Endothelial cell (in vitro differentiated cells): ENCODE results near the gene LNP1. TPM values are rescaled to one million over a fixed set of nuclear protein-coding genes. Genes with fewer than 3 reads are reported as not detected.

Experiments used
- DNase-seq: peaks from one replicate; pipeline ENCODE4 v3.0.0; 2021; ENCODE audit warnings: low spot score
- H3K27ac Mint-ChIP-seq: one replicate; pipeline ENCODE4 v1.8.0; 2021; ENCODE audit warnings: mixed read lengths, inconsistent platforms; ENCODE audit not compliant: unreplicated experiment
- H3K27me3 Mint-ChIP-seq: one replicate; pipeline ENCODE4 v1.8.0; 2021; ENCODE audit warnings: mild to moderate bottlenecking, moderate library complexity, mixed read lengths, inconsistent platforms; ENCODE audit not compliant: unreplicated experiment
- H3K36me3 Mint-ChIP-seq: one replicate; pipeline ENCODE4 v1.8.0; 2021; ENCODE audit warnings: mild to moderate bottlenecking, low read depth, mixed read lengths, inconsistent platforms; ENCODE audit not compliant: unreplicated experiment
- H3K4me1 Mint-ChIP-seq: one replicate; pipeline ENCODE4 v1.8.0; 2021; ENCODE audit warnings: mild to moderate bottlenecking, mixed read lengths, inconsistent platforms; ENCODE audit not compliant: unreplicated experiment
- H3K4me3 Mint-ChIP-seq: one replicate; pipeline ENCODE4 v1.8.0; 2021; ENCODE audit warnings: mild to moderate bottlenecking, mixed read lengths, inconsistent platforms; ENCODE audit not compliant: unreplicated experiment
- H3K9me3 Mint-ChIP-seq: one replicate; pipeline ENCODE4 v1.8.0; 2021; ENCODE audit warnings: mixed read lengths, inconsistent platforms; ENCODE audit not compliant: unreplicated experiment
- total RNA-seq: library from RNA; stranded (reverse); fragmentation: NEBNext Ultra II Directional; extraction: Animal tissue kit (Norgen Biotek cat#: 25700); gene quantifications from one replicate; pipeline ENCODE4 v1.2.1, GENCODE V29; 2021; ENCODE audit not compliant: unreplicated experiment
- TF ChIP-seq, protein P1 (sequence below): fragments of 200-600 bp; sonication (generic); IDR thresholded peaks from one replicate; pipeline ENCODE4 v1.5.0; 2021; ENCODE audit warnings: antibody characterized with exemption; ENCODE audit not compliant: unreplicated experiment

LNP1 gene
- total RNA-seq, 1 donor from 2014 or later: 0.67 TPM

GRCh38 chr3:100499651-100500050, 98.3 kb downstream of the LNP1 start:
- Mint-ChIP-seq H3K27me3 (no peaks in the 10 kb centered on the region), H3K9me3 (no peaks in the 10 kb centered on the region), H3K36me3 (no peaks in the 10 kb centered on the region), H3K4me3 (no peak overlapping the region), H3K27ac (no peak overlapping the region), H3K4me1 (peaks cover 2% of the 10 kb centered on the region)
- no peak for DNase-seq
- TF ChIP-seq, protein P1, sequence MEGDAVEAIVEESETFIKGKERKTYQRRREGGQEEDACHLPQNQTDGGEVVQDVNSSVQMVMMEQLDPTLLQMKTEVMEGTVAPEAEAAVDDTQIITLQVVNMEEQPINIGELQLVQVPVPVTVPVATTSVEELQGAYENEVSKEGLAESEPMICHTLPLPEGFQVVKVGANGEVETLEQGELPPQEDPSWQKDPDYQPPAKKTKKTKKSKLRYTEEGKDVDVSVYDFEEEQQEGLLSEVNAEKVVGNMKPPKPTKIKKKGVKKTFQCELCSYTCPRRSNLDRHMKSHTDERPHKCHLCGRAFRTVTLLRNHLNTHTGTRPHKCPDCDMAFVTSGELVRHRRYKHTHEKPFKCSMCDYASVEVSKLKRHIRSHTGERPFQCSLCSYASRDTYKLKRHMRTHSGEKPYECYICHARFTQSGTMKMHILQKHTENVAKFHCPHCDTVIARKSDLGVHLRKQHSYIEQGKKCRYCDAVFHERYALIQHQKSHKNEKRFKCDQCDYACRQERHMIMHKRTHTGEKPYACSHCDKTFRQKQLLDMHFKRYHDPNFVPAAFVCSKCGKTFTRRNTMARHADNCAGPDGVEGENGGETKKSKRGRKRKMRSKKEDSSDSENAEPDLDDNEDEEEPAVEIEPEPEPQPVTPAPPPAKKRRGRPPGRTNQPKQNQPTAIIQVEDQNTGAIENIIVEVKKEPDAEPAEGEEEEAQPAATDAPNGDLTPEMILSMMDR: no peak

- Mint-ChIP-seq H3K36me3 (no peaks in the 10 kb centered on the region), H3K4me3 (no peak overlapping the region), H3K4me1 (peaks cover 2% of the 10 kb centered on the region), H3K27ac (no peak overlapping the region), H3K9me3 (no peaks in the 10 kb centered on the region), H3K27me3 (no peaks in the 10 kb centered on the region)
- TF ChIP-seq, protein P1: no peak
- no peak for DNase-seq
Measured at GRCh38 chr3:100500320-100500880, 99.1 kb downstream of the LNP1 start.

GRCh38 chr3:100503448-100503847, 102.1 kb downstream of the LNP1 start:
- Mint-ChIP-seq H3K4me1 (peaks cover 2% of the 10 kb centered on the region), H3K27ac (no peak overlapping the region), H3K36me3 (peaks cover 5% of the 10 kb centered on the region), H3K4me3 (no peak overlapping the region), H3K9me3 (peaks cover 6% of the 10 kb centered on the region), H3K27me3 (no peaks in the 10 kb centered on the region)
- TF ChIP-seq, protein P1: no peak
- no peak for DNase-seq

Other genes with a start within 250 kb of the LNP1 start
- gene TBC1D23, start 140.5 kb upstream of the LNP1 start, total RNA-seq: 31.2 TPM
- 22.3 TPM for gene NIT2, start 66.8 kb upstream of the LNP1 start, total RNA-seq
- gene TOMM70, start 450 bp upstream of the LNP1 start, total RNA-seq: 29.1 TPM
- 7.6 TPM for gene TMEM45A, start 91.1 kb downstream of the LNP1 start, total RNA-seq
- not detected for gene ADGRG7, start 208.1 kb downstream of the LNP1 start, total RNA-seq